NCI-H146 (cell line): ENCODE data around the gene AWAT2.

Experiments used
- DNase-seq: peaks from one replicate; lab custom pipeline; 2025; lab: John Stamatoyannopoulos, UW

Gene AWAT2

GRCh38 chrX:70049925-70050324 lies at the start of gene AWAT2:
Gene AWAT2, minus strand, starts transcription at chrX:70049938. Its CDS starts 6 bp downstream, at chrX:70049932.
- no peak for DNase-seq

- peak; percentile 2 for DNase-seq
Observed at GRCh38 chrX:70096052-70096451, 46.3 kb upstream of the AWAT2 start.

GRCh38 chrX:70092247-70092646 lies 42.5 kb upstream of the AWAT2 start:
- no peak for DNase-seq

GRCh38 chrX:70089604-70090297 lies 40.0 kb upstream of the AWAT2 start:
- DNase-seq, result no peak

- DNase-seq, result no peak
Observed at GRCh38 chrX:70088751-70089150, 39.0 kb upstream of the AWAT2 start.

GRCh38 chrX:70087857-70088630 lies 38.3 kb upstream of the AWAT2 start:
- peak; percentile 0 for DNase-seq

GRCh38 chrX:70084592-70085240 lies 35.0 kb upstream of the AWAT2 start:
- no peak for DNase-seq

- DNase-seq, result no peak
Observed at GRCh38 chrX:70082723-70083122, 33.0 kb upstream of the AWAT2 start.

- no peak for DNase-seq
Observed at GRCh38 chrX:70079870-70080269, 30.1 kb upstream of the AWAT2 start.

- no peak for DNase-seq
Observed at GRCh38 chrX:70079297-70079696, 29.6 kb upstream of the AWAT2 start.

- no peak for DNase-seq
Observed at GRCh38 chrX:70066646-70067045, 16.9 kb upstream of the AWAT2 start.

- no peak for DNase-seq
Observed at GRCh38 chrX:70062961-70063550, 13.3 kb upstream of the AWAT2 start.

- no peak for DNase-seq
Observed at GRCh38 chrX:70062076-70062475, 12.3 kb upstream of the AWAT2 start, which contains the start of gene OTUD6A. Gene OTUD6A, plus strand, starts transcription at chrX:70062457. Its CDS starts 68 bp downstream, at chrX:70062525.

- no peak for DNase-seq
Observed at GRCh38 chrX:70054391-70054790, 4.7 kb upstream of the AWAT2 start.

GRCh38 chrX:70052895-70053615 lies 3.3 kb upstream of the AWAT2 start:
- no peak for DNase-seq

GRCh38 chrX:70049406-70049805 lies 332 bp downstream of the AWAT2 start:
- no peak for DNase-seq

GRCh38 chrX:70046978-70047377 lies 2.8 kb downstream of the AWAT2 start:
- no peak for DNase-seq

- DNase-seq, result no peak
Observed at GRCh38 chrX:70044541-70045245, 5.0 kb downstream of the AWAT2 start.

GRCh38 chrX:70043685-70044084 lies 6.1 kb downstream of the AWAT2 start:
- DNase-seq, result no peak

- DNase-seq, result no peak
Observed at GRCh38 chrX:70042399-70043371, 7.1 kb downstream of the AWAT2 start.
